Endodermal cell (in vitro differentiated cells): ENCODE data around the gene TULP1. TPM values are rescaled to one million over a fixed set of nuclear protein-coding genes. Genes with fewer than 3 reads are reported as not detected.

Source experiments
- DNase-seq: peaks from one replicate; pipeline ENCODE4 v3.0.0-alpha.2; 2017
- H3K27ac ChIP-seq: 2 replicates; pipeline ENCODE4 v1.5.1; 2013; ENCODE audit warnings: mild to moderate bottlenecking, low read depth, low read length, moderate library complexity
- H3K27me3 ChIP-seq: 2 replicates; pipeline ENCODE4 v1.6.1; 2013; ENCODE audit warnings: mild to moderate bottlenecking, low read length, moderate library complexity; ENCODE audit not compliant: insufficient read depth, control insufficient read depth, poor library complexity, severe bottlenecking
- H3K36me3 ChIP-seq: 2 replicates; pipeline ENCODE4 v1.7.0; 2013; ENCODE audit warnings: mild to moderate bottlenecking, low read length, moderate library complexity; ENCODE audit not compliant: control insufficient read depth, insufficient read depth
- H3K4me1 ChIP-seq: one replicate; pipeline ENCODE4 v1.7.0; 2013; ENCODE audit warnings: low read length; ENCODE audit not compliant: control insufficient read depth, insufficient read depth
- H3K4me3 ChIP-seq: 2 replicates; pipeline ENCODE4 v1.5.1; 2013; ENCODE audit warnings: mild to moderate bottlenecking, low read length, moderate library complexity
- H3K9ac ChIP-seq: 2 replicates; pipeline ENCODE4 v1.6.1; 2013; ENCODE audit warnings: mild to moderate bottlenecking, low read length, moderate library complexity; ENCODE audit not compliant: poor library complexity, severe bottlenecking; ENCODE audit errors: extremely low read depth
- H3K9me3 ChIP-seq: 2 replicates; pipeline ENCODE4 v1.6.1; 2013; ENCODE audit warnings: mild to moderate bottlenecking, low read length, moderate library complexity; ENCODE audit not compliant: control insufficient read depth
- H3K27ac Mint-ChIP-seq: 2 replicates; pipeline ENCODE4 v1.8.0; 2020; ENCODE audit warnings: mixed read lengths
- H3K27me3 Mint-ChIP-seq: 2 replicates; pipeline ENCODE4 v1.8.0; 2021; ENCODE audit warnings: mild to moderate bottlenecking, mixed read lengths; ENCODE audit not compliant: insufficient read depth
- H3K36me3 Mint-ChIP-seq: 2 replicates; pipeline ENCODE4 v1.8.0; 2020; ENCODE audit warnings: low read depth, mixed read lengths
- H3K4me1 Mint-ChIP-seq: 2 replicates; pipeline ENCODE4 v1.8.0; 2020; ENCODE audit warnings: mixed read lengths
- H3K4me3 Mint-ChIP-seq: 2 replicates; pipeline ENCODE4 v1.8.0; 2020; ENCODE audit warnings: mild to moderate bottlenecking, moderate library complexity, mixed read lengths
- H3K9me3 Mint-ChIP-seq: 2 replicates; pipeline ENCODE4 v1.8.0; 2020; ENCODE audit warnings: mild to moderate bottlenecking, mixed read lengths
- WGBS, 2 experiments: methylation state at CpG; one replicate each; pipeline versions ENCODE4 v1.1.5 to v1.1.7; 2013; ENCODE audit warnings: missing lambda C conversion rate in 2 of 2, mixed read lengths in 1 of 2; ENCODE audit not compliant: insufficient coverage in 1 of 2, insufficient read length in 1 of 2; 5-methylcytosine and 5-hydroxymethylcytosine counted together
- total RNA-seq, 2 donors: library from RNA; stranded (reverse); fragmentation: NEBNext Ultra II Directional in 1 of 2; extraction: Animal tissue kit (Norgen Biotek cat#: 25700) in 1 of 2; gene quantifications; 2 replicates in 1 of 2; 3 replicates in 1 of 2; pipeline ENCODE4 v1.2.1, GENCODE V29; 2021
- TF ChIP-seq, protein P1 (sequence below): fragments of 200-600 bp; sonication (generic); conservative IDR thresholded peaks from 2 replicates; pipeline ENCODE4 v1.5.0; 2021; ENCODE audit warnings: antibody characterized with exemption, mild to moderate bottlenecking

Gene TULP1
- total RNA-seq, 2 donors from 2014 or later: 0.29 to 4.0 TPM

DNA sequence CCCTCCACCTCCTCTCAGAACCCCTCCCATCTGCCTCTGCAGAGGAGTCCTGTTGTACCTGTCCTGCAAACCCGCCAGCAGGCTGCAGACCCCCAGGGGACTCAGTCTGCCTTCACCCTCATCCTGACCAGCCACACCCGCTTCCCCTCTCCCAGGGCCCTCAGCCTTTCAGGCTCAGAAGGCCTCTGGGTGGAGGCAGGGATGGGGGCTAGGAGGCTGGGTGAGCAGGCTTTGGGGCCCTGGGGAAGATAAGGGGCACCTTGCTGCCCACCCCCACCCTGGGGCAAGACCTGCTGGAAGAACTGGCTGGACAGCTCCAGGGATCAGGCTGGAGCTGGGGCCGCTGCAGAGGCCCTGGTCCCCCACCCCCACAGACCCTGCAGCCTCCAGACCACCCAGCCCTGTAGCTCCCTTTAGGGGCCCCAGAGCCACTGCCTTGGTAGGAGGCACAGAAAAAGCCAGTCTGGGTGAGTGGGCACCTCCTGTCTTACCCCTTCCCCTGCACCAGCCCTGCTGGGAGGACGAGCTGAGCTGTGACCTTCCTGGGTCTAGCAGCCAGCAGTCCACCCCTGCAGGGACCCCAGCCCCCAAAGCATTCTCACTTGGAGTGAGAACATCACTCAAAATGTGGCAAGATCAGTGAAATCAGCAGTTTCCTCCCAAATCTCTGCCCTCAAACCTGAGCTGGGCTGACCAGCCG lies 21.0 kb downstream of the TULP1 start:
- peak; percentile 75 for DNase-seq
- H3K4me1 ChIP-seq: peaks cover 31% of the 10 kb centered on the region
- H3K27me3 ChIP-seq: no peaks in the 10 kb centered on the region
- peaks cover 60% of the 10 kb centered on the region for H3K4me1 Mint-ChIP-seq
- H3K27ac ChIP-seq: peak overlapping the region; percentile 22
- no peaks in the 10 kb centered on the region for H3K9me3 Mint-ChIP-seq
- no peak overlapping the region for H3K27ac Mint-ChIP-seq
- WGBS, 2 experiments: 65% methylated on average over 5 of the region's 5 CpGs; no CpG with 5 or more reads in 1 of the 2 experiments
- H3K4me3 Mint-ChIP-seq: no peak overlapping the region
- no peaks in the 10 kb centered on the region for H3K27me3 Mint-ChIP-seq
- H3K9me3 ChIP-seq: no peaks in the 10 kb centered on the region
- TF ChIP-seq, protein P1, sequence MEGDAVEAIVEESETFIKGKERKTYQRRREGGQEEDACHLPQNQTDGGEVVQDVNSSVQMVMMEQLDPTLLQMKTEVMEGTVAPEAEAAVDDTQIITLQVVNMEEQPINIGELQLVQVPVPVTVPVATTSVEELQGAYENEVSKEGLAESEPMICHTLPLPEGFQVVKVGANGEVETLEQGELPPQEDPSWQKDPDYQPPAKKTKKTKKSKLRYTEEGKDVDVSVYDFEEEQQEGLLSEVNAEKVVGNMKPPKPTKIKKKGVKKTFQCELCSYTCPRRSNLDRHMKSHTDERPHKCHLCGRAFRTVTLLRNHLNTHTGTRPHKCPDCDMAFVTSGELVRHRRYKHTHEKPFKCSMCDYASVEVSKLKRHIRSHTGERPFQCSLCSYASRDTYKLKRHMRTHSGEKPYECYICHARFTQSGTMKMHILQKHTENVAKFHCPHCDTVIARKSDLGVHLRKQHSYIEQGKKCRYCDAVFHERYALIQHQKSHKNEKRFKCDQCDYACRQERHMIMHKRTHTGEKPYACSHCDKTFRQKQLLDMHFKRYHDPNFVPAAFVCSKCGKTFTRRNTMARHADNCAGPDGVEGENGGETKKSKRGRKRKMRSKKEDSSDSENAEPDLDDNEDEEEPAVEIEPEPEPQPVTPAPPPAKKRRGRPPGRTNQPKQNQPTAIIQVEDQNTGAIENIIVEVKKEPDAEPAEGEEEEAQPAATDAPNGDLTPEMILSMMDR: no peak
- H3K36me3 Mint-ChIP-seq: no peaks in the 10 kb centered on the region
- no peaks in the 10 kb centered on the region for H3K36me3 ChIP-seq
- no peak overlapping the region for H3K9ac ChIP-seq
- H3K4me3 ChIP-seq: no peak overlapping the region

DNA sequence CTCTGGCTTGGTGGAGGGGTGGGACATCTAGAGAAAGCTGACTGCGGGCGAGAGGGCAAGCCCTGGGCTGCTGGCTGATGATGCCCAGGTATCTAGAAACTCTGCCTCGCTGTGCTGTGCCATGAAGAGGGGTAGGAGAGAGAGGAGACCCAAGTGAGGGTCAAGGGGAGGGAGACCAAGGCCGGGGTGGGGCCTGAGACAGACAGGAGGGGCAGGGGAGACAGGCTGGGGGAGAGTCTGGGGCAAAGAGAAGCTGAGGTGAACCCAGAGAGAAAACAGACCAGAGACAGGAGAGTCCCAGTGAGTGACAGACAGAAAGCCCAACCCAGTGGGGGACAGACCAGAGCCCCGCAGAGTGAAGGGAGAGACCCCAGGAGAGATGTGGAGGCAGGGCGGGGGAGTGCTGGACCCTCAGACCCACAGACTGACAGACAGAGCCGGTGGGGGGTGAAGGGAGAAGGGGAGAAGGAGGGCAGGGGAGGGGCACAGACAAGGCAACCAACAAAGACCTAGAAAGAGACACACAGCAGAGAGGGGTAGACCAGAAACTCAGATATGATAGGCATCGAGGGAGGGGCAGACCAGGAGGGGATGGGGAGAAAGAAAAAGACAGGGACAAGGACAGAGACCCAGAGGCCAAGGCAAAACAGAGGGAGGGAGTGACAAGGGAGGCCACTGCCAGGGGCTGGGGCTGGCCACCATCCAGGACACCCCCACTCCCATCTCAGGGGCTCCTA lies 21.7 kb downstream of the TULP1 start:
- Histone ChIP-seq H3K9ac (peak overlapping the region; percentile 11), H3K4me1 (peaks cover 36% of the 10 kb centered on the region), H3K27ac (peak overlapping the region; percentile 85), H3K36me3 (no peaks in the 10 kb centered on the region), H3K9me3 (no peaks in the 10 kb centered on the region), H3K27me3 (no peaks in the 10 kb centered on the region), H3K4me3 (peak overlapping the region; percentile 64)
- H3K27ac Mint-ChIP-seq: peak overlapping the region; percentile 88
- H3K27me3 Mint-ChIP-seq: no peaks in the 10 kb centered on the region
- H3K4me1 Mint-ChIP-seq: peaks cover 62% of the 10 kb centered on the region
- H3K9me3 Mint-ChIP-seq: no peaks in the 10 kb centered on the region
- TF ChIP-seq, protein P1: no peak
- H3K4me3 Mint-ChIP-seq: peak overlapping the region; percentile 46
- H3K36me3 Mint-ChIP-seq: no peaks in the 10 kb centered on the region
- DNase-seq: no peak
- 31 to 46% methylated on average over 5 to 8 of the region's 8 CpGs for WGBS, 2 experiments

DNA sequence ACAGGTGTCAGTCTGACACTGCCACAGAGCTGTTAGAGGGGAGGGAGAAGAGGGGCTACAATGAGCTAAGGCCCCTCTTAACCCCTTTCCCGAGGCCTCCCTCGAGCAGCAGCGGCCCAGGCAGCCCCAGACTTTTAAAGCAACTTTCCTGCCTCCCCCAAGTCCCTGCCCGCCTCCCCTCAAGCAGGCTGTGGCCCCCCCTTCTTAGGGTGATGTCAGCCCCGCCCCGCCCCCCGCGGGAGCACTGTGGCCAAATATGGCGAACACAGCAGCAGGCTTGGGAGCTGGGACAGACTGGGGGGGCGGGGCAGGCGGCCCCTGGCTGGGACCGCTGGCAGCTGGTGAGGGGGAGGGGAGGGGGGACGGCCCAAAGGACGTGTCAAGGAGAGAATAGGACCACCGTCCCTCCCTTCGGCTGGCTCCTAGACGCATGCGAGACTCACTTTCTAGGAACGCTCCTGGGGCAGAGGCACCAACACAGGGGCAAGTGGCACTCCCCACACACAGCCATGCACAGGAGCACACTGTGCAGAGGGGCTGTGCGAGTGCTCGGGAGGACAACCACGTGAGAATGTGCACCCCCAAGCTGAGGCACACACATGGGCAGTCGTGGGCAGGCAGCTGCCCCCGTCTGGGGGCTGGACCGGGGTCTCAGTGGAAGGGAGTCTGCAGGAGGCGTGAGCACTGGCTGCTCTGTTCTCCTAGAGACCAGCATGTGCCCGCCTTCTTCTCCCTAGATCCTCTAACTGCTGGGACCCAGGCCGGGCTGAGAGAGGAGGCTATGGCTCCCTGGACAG lies 22.5 kb downstream of the TULP1 start:
- Histone ChIP-seq H3K4me3 (peak overlapping the region; percentile 64), H3K27ac (peak overlapping the region; percentile 85), H3K27me3 (no peaks in the 10 kb centered on the region), H3K9me3 (no peaks in the 10 kb centered on the region), H3K4me1 (peaks cover 40% of the 10 kb centered on the region), H3K36me3 (peaks cover under 1% of the 10 kb centered on the region), H3K9ac (peak overlapping the region; percentile 11)
- peak; percentile 95 for DNase-seq
- no peaks in the 10 kb centered on the region for H3K27me3 Mint-ChIP-seq
- no peaks in the 10 kb centered on the region for H3K9me3 Mint-ChIP-seq
- WGBS, 2 experiments: 4 to 10% methylated on average over 8 to 26 of the region's 28 CpGs
- TF ChIP-seq, protein P1: no peak
- H3K36me3 Mint-ChIP-seq: no peaks in the 10 kb centered on the region
- peak overlapping the region; percentile 88 for H3K27ac Mint-ChIP-seq
- H3K4me1 Mint-ChIP-seq: peaks cover 64% of the 10 kb centered on the region
- peak overlapping the region; percentile 46 for H3K4me3 Mint-ChIP-seq
